SU-DHL-6 (cell line): ENCODE data around the gene SLC35E2B.

Source experiments
- H2AFZ ChIP-seq: fragments of 200-600 bp; sonication (generic); 2 replicates; pipeline ENCODE4 v1.6.1; 2014; ENCODE audit warnings: low read depth, mild to moderate bottlenecking, moderate library complexity, mixed read lengths, antibody characterized with exemption, low read length; ENCODE audit not compliant: severe bottlenecking
- H3F3A ChIP-seq: fragments of 200-600 bp; shearing (Covaris generic); 2 replicates; pipeline ENCODE4 v1.6.0; 2016; ENCODE audit warnings: antibody characterized with exemption, mild to moderate bottlenecking; ENCODE audit not compliant: insufficient read depth
- H3K27ac ChIP-seq: fragments of 200-600 bp; sonication (generic); 2 replicates; pipeline ENCODE4 v1.5.1; 2016; ENCODE audit warnings: low read depth, mild to moderate bottlenecking, low read length, moderate library complexity, mixed read lengths
- H3K27me3 ChIP-seq: fragments of 200-600 bp; sonication (generic), shearing (Covaris generic); 2 replicates; pipeline ENCODE4 v1.6.0; 2014; ENCODE audit warnings: mild to moderate bottlenecking, low read length
- H3K36me3 ChIP-seq: fragments of 200-600 bp; sonication (generic); 2 replicates; pipeline ENCODE4 v1.6.1; 2014; ENCODE audit warnings: mild to moderate bottlenecking, low read length, mixed read lengths
- H3K4me2 ChIP-seq: fragments of 300-600, 200-600 bp; shearing (Covaris generic), sonication (generic); 2 replicates; pipeline ENCODE4 v1.6.0; 2014; ENCODE audit warnings: low read length, low read depth, mild to moderate bottlenecking; ENCODE audit not compliant: poor library complexity, severe bottlenecking
- H3K4me3 ChIP-seq: fragments of 200-600 bp; sonication (generic); 2 replicates; pipeline ENCODE4 v1.5.1; 2014; ENCODE audit warnings: antibody characterized with exemption, low read length, mild to moderate bottlenecking, mixed read lengths; ENCODE audit not compliant: insufficient read depth, poor library complexity, severe bottlenecking
- H3K79me2 ChIP-seq: fragments of 200-600 bp; sonication (generic); 2 replicates; pipeline ENCODE4 v1.6.1; 2014; ENCODE audit warnings: mild to moderate bottlenecking, low read length, moderate library complexity; ENCODE audit not compliant: insufficient read depth
- H3K9ac ChIP-seq: fragments of 200-600 bp; sonication (generic); 2 replicates; pipeline ENCODE4 v1.7.0; 2014; ENCODE audit warnings: mild to moderate bottlenecking, low read length
- H3K9me2 ChIP-seq: fragments of 200-600 bp; sonication (generic); replicated peaks from 2 replicates; pipeline ENCODE4 v1.6.1; 2014; ENCODE audit warnings: low read length; ENCODE audit not compliant: insufficient read depth
- H3K9me3 ChIP-seq: fragments of 200-600 bp; sonication (generic); 2 replicates; pipeline ENCODE4 v1.6.1; 2014; ENCODE audit warnings: low read length, mixed read lengths; ENCODE audit not compliant: insufficient read depth
- H4K20me1 ChIP-seq: fragments of 200-600 bp; sonication (generic); 2 replicates; pipeline ENCODE4 v1.6.1; 2014; ENCODE audit warnings: low read depth, mild to moderate bottlenecking, antibody characterized with exemption, low read length, moderate library complexity, mixed read lengths
- CTCF ChIP-seq: fragments of 200-600 bp; sonication (generic); IDR thresholded peaks from one replicate; pipeline ENCODE4 v1.5.1; 2017; ENCODE audit warnings: antibody characterized with exemption, mild to moderate bottlenecking, low read length, moderate library complexity; ENCODE audit not compliant: insufficient read depth, poor library complexity, severe bottlenecking
- EZH2phosphoT487 ChIP-seq: fragments of 200-600 bp; sonication (generic), shearing (Covaris generic); conservative IDR thresholded peaks from 2 replicates; pipeline ENCODE4 v1.6.1; 2018; ENCODE audit warnings: mild to moderate bottlenecking, antibody characterized with exemption, low read length, moderate library complexity, mixed read lengths

Gene SLC35E2B

GRCh38 chr1:1609822-1610485, 82.6 kb downstream of the SLC35E2B start:
- H3K79me2 ChIP-seq, result 0 out of 2 replicates have a peak, but pooled peaks cover 3% of the 10 kb centered on the region
- H3F3A ChIP-seq, result no peaks in the 10 kb centered on the region
- H3K9ac ChIP-seq, result no peak overlapping the region
- no peaks in the 10 kb centered on the region for H3K27me3 ChIP-seq
- H2AFZ ChIP-seq, result no peak overlapping the region
- no peak for TF ChIP-seq EZH2phosphoT487
- TF ChIP-seq CTCF, result no peak
- H3K9me3 ChIP-seq, result no peaks in the 10 kb centered on the region
- no peak overlapping the region for H3K27ac ChIP-seq
- H4K20me1 ChIP-seq, result no peaks in the 10 kb centered on the region
- no peak overlapping the region for H3K4me3 ChIP-seq
- no peaks in the 10 kb centered on the region for H3K9me2 ChIP-seq
- H3K36me3 ChIP-seq, result no peaks in the 10 kb centered on the region
- H3K4me2 ChIP-seq, result no peak overlapping the region
